Stomach smooth muscle (tissue), 2 donors: Measurements from ENCODE around the gene SHISAL1.
A peak's percentile ranks its signal among the peaks of the same experiment; 100 is the strongest.

Source experiments
- H3K27ac ChIP-seq: one replicate; pipeline ENCODE4 v1.7.0; 2013; ENCODE audit warnings: mild to moderate bottlenecking, low read length, inconsistent platforms
- H3K27me3 ChIP-seq, 2 donors: one replicate each; pipeline ENCODE4 v1.7.0; 2013; ENCODE audit warnings: low read length in 2 of 2; ENCODE audit not compliant: insufficient read depth in 2 of 2, control insufficient read depth in 1 of 2
- H3K36me3 ChIP-seq, 2 donors: one replicate each; pipeline ENCODE4 v1.7.0; 2013; ENCODE audit warnings: low read length in 2 of 2; ENCODE audit not compliant: control insufficient read depth in 2 of 2, insufficient read depth in 2 of 2
- H3K4me1 ChIP-seq: one replicate; pipeline ENCODE4 v1.7.0; 2013; ENCODE audit warnings: low read length; ENCODE audit not compliant: control insufficient read depth, insufficient read depth
- H3K4me3 ChIP-seq, 2 donors: one replicate each; pipeline ENCODE4 v1.7.0; 2013; ENCODE audit warnings: low read length in 2 of 2
- H3K9ac ChIP-seq, 2 donors: one replicate each; pipeline ENCODE4 v1.7.0; 2013; ENCODE audit warnings: low read length in 2 of 2, mild to moderate bottlenecking in 1 of 2
- H3K9me3 ChIP-seq, 2 donors: one replicate each; pipeline ENCODE4 v1.7.0; 2013; ENCODE audit warnings: low read length in 2 of 2; ENCODE audit not compliant: control insufficient read depth in 2 of 2
- donor health status: healthy.
- donor health status: Pancreatic carcinoma.

Gene SHISAL1

DNA sequence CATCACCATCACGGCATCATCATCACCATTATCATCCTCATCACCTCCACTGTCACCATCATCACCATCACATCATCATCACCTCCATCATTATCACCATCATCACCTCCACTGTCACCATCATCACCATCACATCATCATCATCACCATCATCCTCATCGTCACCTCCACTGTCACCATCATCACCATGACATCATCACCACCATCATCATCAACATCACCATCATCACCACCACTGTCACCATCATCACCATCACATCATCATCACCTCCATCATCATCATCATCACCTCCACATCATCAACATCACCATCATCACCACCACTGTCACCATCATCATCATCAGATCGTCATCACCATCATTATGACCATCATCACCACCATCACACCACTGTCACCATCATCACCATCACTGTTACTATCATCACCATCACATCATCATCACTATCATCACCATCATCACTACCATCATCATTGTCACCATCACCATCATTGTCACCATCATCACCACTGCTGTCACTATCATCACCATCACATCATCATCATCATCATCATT is 99.2 kb downstream of the SHISAL1 start:
- H3K36me3 ChIP-seq, result no peaks in the 10 kb centered on the region
- H3K4me3 ChIP-seq, result no peak overlapping the region
- no peaks in the 10 kb centered on the region for H3K27me3 ChIP-seq

DNA sequence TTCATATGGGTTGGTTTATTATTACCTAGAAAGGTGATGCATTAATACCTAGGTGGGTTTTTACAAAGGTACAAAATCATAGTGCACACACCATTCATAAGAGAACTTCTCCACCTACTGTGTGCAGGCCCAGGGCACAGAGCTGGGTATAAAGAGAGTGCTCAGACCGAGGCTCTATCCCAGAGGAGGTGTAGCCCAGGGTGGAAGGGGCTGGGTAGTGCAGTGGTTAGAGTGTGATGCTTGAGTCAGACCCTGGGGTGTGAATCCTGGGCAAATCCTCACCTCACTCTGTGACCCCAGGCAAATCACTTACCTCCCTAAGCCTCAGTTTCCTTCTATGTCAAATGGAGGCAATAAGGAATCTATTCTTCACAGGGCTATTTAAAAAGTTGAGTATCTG is 99.8 kb downstream of the SHISAL1 start:
- H3K27ac ChIP-seq, result no peak overlapping the region
- H3K9me3 ChIP-seq, result peaks cover 3 to 6% of the 10 kb centered on the region in 2 donors
- H3K36me3 ChIP-seq, result no peaks in the 10 kb centered on the region
- peaks cover 18% of the 10 kb centered on the region for H3K4me1 ChIP-seq
- no peak overlapping the region for H3K9ac ChIP-seq
- H3K27me3 ChIP-seq, result no peaks in the 10 kb centered on the region
- no peak overlapping the region for H3K4me3 ChIP-seq

More for the DNA sequence above, 99.2 kb downstream of the SHISAL1 start:
- peaks cover 3 to 6% of the 10 kb centered on the region in 2 donors for H3K9me3 ChIP-seq
- H3K9ac ChIP-seq, result no peak overlapping the region
- H3K4me1 ChIP-seq, result peaks cover 18% of the 10 kb centered on the region
- H3K27ac ChIP-seq, result no peak overlapping the region

DNA sequence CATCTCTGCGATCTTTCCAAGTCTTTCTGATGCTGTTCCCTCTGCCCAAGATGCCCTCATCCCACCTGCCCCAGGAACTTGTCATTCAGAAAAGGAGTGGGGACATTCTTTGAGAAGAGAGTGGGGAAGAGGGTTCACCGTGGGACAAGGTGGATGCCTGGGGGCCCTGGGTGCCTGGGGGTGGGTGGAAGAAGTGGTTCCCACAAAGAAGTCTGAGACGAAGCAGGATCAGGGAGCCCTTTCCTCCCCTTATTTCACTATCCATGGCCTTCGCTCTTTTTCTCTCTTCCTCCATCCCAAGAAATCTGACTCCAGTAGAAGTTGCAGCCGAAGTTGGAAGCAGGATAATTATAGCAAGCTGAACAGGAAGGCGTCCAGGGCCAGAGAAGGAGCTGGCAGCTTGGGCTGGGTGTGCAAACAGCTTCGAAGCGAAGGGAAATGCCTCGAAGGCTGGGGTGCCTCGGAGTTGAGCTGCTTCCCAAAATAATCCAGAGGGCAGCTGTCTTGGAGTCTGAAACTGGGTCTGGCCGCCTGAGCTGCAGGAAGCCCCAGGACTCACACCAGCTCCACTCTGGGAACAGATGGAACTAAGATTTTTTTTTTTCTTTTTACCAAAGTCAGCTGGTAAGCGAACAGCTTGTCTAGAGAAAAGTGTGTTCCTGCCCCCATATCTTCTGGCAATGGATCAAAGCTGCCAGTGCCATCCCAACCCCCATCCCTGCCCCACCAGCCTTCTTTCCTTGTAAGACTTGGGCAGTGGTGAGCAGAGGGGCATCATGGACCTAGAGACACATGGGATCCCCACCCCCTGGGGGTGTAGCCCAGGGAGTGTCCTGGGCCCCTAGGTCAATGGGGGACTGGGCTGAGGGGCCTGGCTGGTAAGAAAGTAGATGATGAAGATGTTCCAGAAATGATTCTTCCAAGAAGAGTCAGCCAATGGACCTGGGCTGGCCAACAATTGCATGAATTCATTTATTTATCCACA is 100.5 kb downstream of the SHISAL1 start:
- peaks cover 18% of the 10 kb centered on the region for H3K4me1 ChIP-seq
- H3K9me3 ChIP-seq, result peaks cover 3 to 6% of the 10 kb centered on the region in 2 donors
- no peaks in the 10 kb centered on the region for H3K27me3 ChIP-seq
- H3K4me3 ChIP-seq, result peak overlapping the region in 1 of 2 donors; percentile 35
- H3K36me3 ChIP-seq, result no peaks in the 10 kb centered on the region
- peak overlapping the region; percentile 53 for H3K27ac ChIP-seq
- H3K9ac ChIP-seq, result peak overlapping the region in 1 of 2 donors; percentile 36

DNA sequence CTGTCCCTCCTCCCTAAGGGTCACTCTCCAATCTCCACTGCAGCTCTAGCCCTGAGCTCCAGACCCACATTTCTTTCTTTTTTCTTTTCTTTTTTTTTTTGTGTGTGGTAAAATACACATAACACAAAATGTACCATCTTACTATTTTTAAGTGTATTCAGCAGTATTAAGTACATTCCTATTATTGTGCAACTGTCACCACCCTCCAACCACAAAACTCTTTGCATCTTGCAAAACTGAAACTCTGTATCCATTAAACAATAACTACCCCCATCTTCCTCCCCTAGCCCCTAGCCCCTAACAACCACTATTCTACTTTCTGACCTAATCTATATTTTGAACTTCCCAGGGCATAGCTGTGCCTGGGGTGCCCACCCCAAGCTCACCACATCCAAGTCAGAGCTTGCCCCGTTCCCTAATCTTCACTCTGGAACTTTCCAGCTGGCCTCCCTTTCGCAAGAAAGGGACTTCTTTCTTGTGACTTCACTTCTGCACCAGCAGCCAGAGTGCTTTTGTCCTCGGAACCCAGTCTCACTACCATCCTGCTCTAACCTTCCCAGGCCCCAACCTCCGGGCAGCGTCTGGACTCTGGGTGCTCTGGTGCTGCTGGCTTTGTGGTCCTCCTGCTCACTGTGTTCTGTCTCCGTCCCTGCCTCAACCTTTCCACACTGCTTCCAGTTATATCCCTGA is 101.3 kb downstream of the SHISAL1 start:
- Histone ChIP-seq H3K4me1 (peaks cover 18% of the 10 kb centered on the region), H3K9ac (peak overlapping the region in 1 of 2 donors; percentile 36), H3K36me3 (no peaks in the 10 kb centered on the region), H3K9me3 (peaks cover 3 to 6% of the 10 kb centered on the region in 2 donors), H3K27me3 (no peaks in the 10 kb centered on the region), H3K27ac (peak overlapping the region; percentile 53), H3K4me3 (peak overlapping the region in 1 of 2 donors; percentile 35)

DNA sequence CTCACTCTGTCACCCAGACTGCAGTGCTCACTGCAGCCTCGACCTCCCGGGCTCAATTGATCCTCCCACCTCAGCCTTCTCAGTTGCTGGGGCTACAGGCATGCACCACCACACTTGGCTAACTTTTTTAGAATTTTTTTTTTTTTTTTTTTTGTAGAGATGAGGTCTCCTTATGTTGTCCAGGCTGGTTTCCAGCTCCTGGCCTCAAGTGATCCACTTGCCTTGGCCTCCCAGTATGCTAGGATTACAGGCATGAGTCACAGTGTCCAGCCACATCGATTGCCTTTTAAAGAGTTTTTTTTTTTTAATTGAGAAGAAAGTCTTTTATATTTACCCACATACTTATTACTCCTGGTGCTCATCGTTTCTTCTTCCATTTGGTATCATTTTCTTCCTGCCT is 102.0 kb downstream of the SHISAL1 start:
- H3K4me1 ChIP-seq, result peaks cover 18% of the 10 kb centered on the region
- no peak overlapping the region for H3K27ac ChIP-seq
- H3K4me3 ChIP-seq, result no peak overlapping the region

DNA sequence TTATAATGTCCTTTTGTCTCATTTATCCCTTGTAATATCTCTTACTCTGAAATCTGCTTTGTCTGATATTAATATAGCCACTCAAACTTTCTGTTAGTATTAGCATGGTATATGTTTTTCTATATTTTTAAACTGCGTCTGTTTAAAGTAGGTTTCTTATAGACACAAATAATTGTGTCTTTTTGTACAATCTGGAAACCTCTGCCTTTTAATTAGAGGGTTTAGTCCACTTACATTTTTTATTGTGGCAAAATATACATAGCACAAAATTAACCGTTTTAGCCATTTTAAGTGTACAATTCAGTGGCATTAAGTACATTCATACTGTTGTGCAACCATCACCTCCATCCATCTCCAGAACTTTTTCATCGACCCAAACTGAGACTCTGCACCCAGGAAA is 103.4 kb downstream of the SHISAL1 start:
- Histone ChIP-seq H3K27ac (no peak overlapping the region), H3K4me1 (peaks cover 18% of the 10 kb centered on the region), H3K36me3 (no peaks in the 10 kb centered on the region), H3K9ac (no peak overlapping the region), H3K9me3 (peaks cover 0 to 6% of the 10 kb centered on the region in 2 donors), H3K4me3 (no peak overlapping the region), H3K27me3 (no peaks in the 10 kb centered on the region)

More for the DNA sequence above, 102.0 kb downstream of the SHISAL1 start:
- Histone ChIP-seq H3K27me3 (no peaks in the 10 kb centered on the region), H3K9ac (no peak overlapping the region), H3K36me3 (no peaks in the 10 kb centered on the region), H3K9me3 (peaks cover 3 to 6% of the 10 kb centered on the region in 2 donors)

DNA sequence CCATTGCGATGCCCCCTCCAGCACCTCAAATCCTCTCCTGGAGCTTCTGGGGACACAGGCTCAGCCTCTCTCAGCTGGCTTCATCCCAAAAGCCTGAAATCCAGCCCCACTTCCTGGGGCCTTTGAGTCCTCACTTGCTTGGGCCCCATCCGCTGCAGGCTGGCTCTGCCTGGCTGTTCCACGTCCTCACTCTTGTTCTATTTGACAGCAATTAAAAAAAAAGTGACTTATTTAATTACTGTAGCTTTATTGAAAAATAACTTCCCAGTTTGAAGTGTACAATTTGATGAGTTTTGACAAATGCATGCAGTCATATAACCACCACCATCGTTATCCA is 104.8 kb downstream of the SHISAL1 start:
- H3K27ac ChIP-seq, result no peak overlapping the region
- no peaks in the 10 kb centered on the region for H3K36me3 ChIP-seq
- H3K9me3 ChIP-seq, result peaks cover 0 to 6% of the 10 kb centered on the region in 2 donors
- no peak overlapping the region for H3K4me3 ChIP-seq
- no peak overlapping the region for H3K9ac ChIP-seq
- no peaks in the 10 kb centered on the region for H3K27me3 ChIP-seq
- peaks cover 16% of the 10 kb centered on the region for H3K4me1 ChIP-seq

DNA sequence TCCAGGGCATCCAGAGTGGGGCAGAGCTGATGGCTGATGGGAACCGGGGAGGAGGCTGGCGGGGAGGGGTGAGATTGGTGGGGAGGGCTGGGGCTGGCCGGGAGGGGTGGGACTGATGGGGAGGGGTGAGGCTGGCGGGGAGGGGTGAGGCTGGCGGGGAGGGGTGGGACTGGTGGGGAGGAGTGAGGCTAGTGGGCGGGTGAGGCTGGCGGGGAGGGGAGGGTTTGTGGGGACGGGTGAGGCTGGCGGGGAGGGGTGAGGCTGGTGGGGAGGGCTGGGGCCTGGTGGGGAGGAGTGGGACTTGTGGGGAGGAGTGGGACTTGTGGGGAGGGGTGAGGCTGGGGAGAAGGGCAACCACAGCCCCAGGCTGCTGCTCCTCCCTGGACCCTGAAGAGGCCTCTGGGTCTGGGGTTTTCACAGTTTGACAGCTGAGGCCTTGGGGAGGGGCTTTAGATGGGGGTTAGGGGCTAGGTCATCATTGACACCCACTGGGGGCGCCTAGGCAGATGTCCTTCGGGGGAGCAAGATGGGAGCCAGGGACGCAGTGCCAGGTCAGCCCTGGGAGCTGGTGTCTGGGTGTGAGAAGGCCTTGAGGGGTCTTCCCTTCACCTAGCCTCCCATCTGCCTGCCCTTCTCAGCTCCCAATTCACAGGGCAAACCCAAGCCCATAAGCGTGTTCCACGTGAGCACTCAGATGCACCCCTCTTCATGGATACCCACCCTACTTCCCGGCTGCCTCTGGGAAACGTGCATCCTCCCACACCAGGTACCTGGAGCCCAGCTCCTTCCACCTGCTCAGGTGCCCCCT is 105.4 kb downstream of the SHISAL1 start:
- Histone ChIP-seq H3K9ac (no peak overlapping the region), H3K27ac (no peak overlapping the region), H3K4me1 (peaks cover 14% of the 10 kb centered on the region), H3K27me3 (no peaks in the 10 kb centered on the region), H3K36me3 (no peaks in the 10 kb centered on the region), H3K4me3 (no peak overlapping the region), H3K9me3 (peaks cover 0 to 6% of the 10 kb centered on the region in 2 donors)

DNA sequence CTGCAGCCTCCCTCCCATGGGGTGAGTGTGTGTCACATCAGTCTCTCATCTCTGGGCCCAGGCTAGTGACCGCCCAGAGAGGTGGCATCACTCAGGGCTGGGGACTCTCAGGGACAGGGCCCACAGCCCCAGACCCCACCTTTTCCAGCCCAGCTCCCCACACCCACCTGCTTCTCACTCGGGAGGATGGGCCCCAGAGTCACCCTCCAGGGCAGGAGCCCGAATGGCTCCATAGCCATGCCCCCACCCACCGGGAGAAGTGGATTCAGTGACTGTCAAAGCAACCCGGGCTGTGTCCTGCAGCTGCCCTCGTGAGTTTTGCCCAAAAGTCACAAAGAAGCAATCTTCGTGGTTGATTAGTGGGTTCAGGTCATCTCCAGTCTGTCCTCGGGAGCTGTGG is 106.1 kb downstream of the SHISAL1 start:
- H3K4me1 ChIP-seq, result peaks cover 7% of the 10 kb centered on the region
- no peaks in the 10 kb centered on the region for H3K36me3 ChIP-seq
- no peaks in the 10 kb centered on the region for H3K27me3 ChIP-seq
- H3K4me3 ChIP-seq, result no peak overlapping the region
- no peak overlapping the region for H3K9ac ChIP-seq
- H3K27ac ChIP-seq, result no peak overlapping the region
- peaks cover 0 to 6% of the 10 kb centered on the region in 2 donors for H3K9me3 ChIP-seq

DNA sequence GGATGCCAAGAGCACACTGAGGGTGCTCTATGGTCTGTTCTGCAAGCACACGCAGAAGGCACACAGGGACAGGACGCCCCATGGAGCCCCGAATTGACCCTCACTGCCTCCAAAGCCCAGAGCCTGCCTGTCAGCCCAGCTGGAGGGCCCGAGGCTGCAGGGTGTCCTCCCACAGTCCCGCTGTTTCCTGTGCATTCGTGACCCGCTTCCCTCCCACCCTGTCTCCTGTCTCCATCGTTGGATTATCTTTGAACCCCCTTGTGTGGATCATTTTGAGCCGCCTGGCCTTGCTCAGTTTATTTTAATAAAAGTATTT is 106.5 kb downstream of the SHISAL1 start:
- Histone ChIP-seq H3K27me3 (no peaks in the 10 kb centered on the region), H3K9me3 (peaks cover 0 to 6% of the 10 kb centered on the region in 2 donors), H3K27ac (no peak overlapping the region), H3K9ac (no peak overlapping the region), H3K36me3 (no peaks in the 10 kb centered on the region), H3K4me1 (peaks cover 4% of the 10 kb centered on the region), H3K4me3 (no peak overlapping the region)
